ENCODE data around the gene TIMM10B. TPM values are rescaled to one million over a fixed set of nuclear protein-coding genes. Genes with fewer than 3 reads are reported as not detected.
A peak's percentile ranks its signal among the peaks of the same experiment; 100 is the strongest.

TIMM10B gene
- total and polyA plus RNA-seq, 9 of the 15 experiments (the other 6 are each of a cell fraction or from before 2014, with no cell fraction given) = 43.2 to 163 (median 57.0) TPM

GRCh38 chr11:6453152-6453551 lies 28.1 kb upstream of the TIMM10B start:
- Histone ChIP-seq H3K9me1 (ENCODE audit: control insufficient read depth, insufficient read depth, low read length) (no peaks in the 10 kb centered on the region), H3K4me3 (no peak overlapping the region), H3K27ac (ENCODE audit: extremely low read depth, low read depth, low read length) (no peak overlapping the region), H2AFZ (ENCODE audit: low read depth, low read length) (no peak overlapping the region), H3K9me3 (replicated peaks; ENCODE audit: control insufficient read depth, insufficient read depth, low read depth, low read length) (no peaks in the 10 kb centered on the region), H3K36me3 (ENCODE audit: control insufficient read depth, insufficient read depth, low read length) (no peaks in the 10 kb centered on the region; the same call in 2 of the 3 replicates), H3K9ac (ENCODE audit: insufficient read depth in 1 of 2, low read depth in 2 of 2, low read length in 2 of 2) (no peak overlapping the region), H3K79me2 (ENCODE audit: control insufficient read depth, insufficient read depth, low read length) (no peaks in the 10 kb centered on the region), H3K4me2 (ENCODE audit: insufficient read depth, low read length) (no peak overlapping the region), H3K4me1 (replicated peaks in 1 of 2; ENCODE audit: control insufficient read depth in 2 of 2, insufficient read depth in 2 of 2, low read length in 2 of 2) (no peaks in the 10 kb centered on the region), H3K27me3 (ENCODE audit: control insufficient read depth in 2 of 2, insufficient read depth in 2 of 2, low read length in 2 of 2) (no peaks in the 10 kb centered on the region), H4K20me1 (replicated peaks; ENCODE audit: control insufficient read depth, insufficient read depth, low read length) (no peaks in the 10 kb centered on the region; the same call in 1 of the 2 replicates)
- POLR2A ChIA-PET = interaction anchor here (0.8 to 1.6 kb wide), 3 partner anchors 16 to 45 kb away, joined by 3 read pairs; partner anchors contain the start of gene TRIM3
- BruUV-seq (replicated peaks) = no TSS peak
- TF ChIP-seq ZNF140 (CRISPR knock-in tag; IDR thresholded peaks at IDR 0.05) (no peak), C11orf30 (IDR thresholded peaks at IDR 0.05; ENCODE audit: low read depth) (0 out of 2 replicates have a peak, but pooled peaks have one; percentile 7), ZNF316 (IDR thresholded peaks at IDR 0.05) (0 out of 2 replicates have a peak, but pooled peaks have one; percentile 16)
- in situ Hi-C loops (cut with MboI) (no loop called here), intact Hi-C loops (cut with micrococcal nuclease) (no loop called here)
- CTCF ChIA-PET (ENCODE audit: low intra/inter-chr PET ratio) = interaction anchor here (0.7 kb wide), 1 partner anchor 87 kb away, joined by 3 read pairs; no protein-coding TSS in a partner anchor
- WGBS (ENCODE audit: insufficient coverage, low coverage, missing lambda C conversion rate) = 27% methylated on average over 2 of the region's 2 CpGs
- DNase-seq (ENCODE audit: extremely low read depth in 1 of 4, low spot score in 3 of 4) (no peak), FAIRE-seq (no peak), ATAC-seq (no peak)

GRCh38 chr11:6455070-6455469 lies 26.2 kb upstream of the TIMM10B start:
- Histone ChIP-seq H3K27me3 (ENCODE audit: control insufficient read depth in 2 of 2, insufficient read depth in 2 of 2, low read length in 2 of 2) (no peaks in the 10 kb centered on the region), H3K36me3 (ENCODE audit: control insufficient read depth, insufficient read depth, low read length) (no peaks in the 10 kb centered on the region; the same call in 2 of the 3 replicates), H3K9me1 (ENCODE audit: control insufficient read depth, insufficient read depth, low read length) (no peaks in the 10 kb centered on the region), H2AFZ (ENCODE audit: low read depth, low read length) (no peak overlapping the region), H4K20me1 (replicated peaks; ENCODE audit: control insufficient read depth, insufficient read depth, low read length) (no peaks in the 10 kb centered on the region; the same call in 1 of the 2 replicates), H3K9me3 (replicated peaks; ENCODE audit: control insufficient read depth, insufficient read depth, low read depth, low read length) (no peaks in the 10 kb centered on the region), H3K9ac (ENCODE audit: insufficient read depth in 1 of 2, low read depth in 2 of 2, low read length in 2 of 2) (no peak overlapping the region), H3K4me1 (replicated peaks in 1 of 2; ENCODE audit: control insufficient read depth in 2 of 2, insufficient read depth in 2 of 2, low read length in 2 of 2) (no peaks in the 10 kb centered on the region), H3K27ac (ENCODE audit: extremely low read depth, low read depth, low read length) (no peak overlapping the region), H3K4me3 (no peak overlapping the region), H3K4me2 (ENCODE audit: insufficient read depth, low read length) (no peak overlapping the region), H3K79me2 (ENCODE audit: control insufficient read depth, insufficient read depth, low read length) (no peaks in the 10 kb centered on the region)
- CTCF ChIA-PET (ENCODE audit: low intra/inter-chr PET ratio) = no interaction called here
- DNase-seq (ENCODE audit: extremely low read depth in 1 of 4, low spot score in 3 of 4) (no peak), FAIRE-seq (no peak), ATAC-seq (no peak)
- POLR2A ChIA-PET = interaction anchor here (0.6 to 1.3 kb wide), 3 partner anchors 12 to 53 kb away, joined by 3 to 11 read pairs (median 4); no protein-coding TSS in a partner anchor
- in situ Hi-C loops (cut with MboI) = no loop called here
- intact Hi-C loops (cut with micrococcal nuclease) = no loop called here
- WGBS (ENCODE audit: insufficient coverage, low coverage, missing lambda C conversion rate) = 57% methylated on average over 2 of the region's 2 CpGs
- no TSS peak for BruUV-seq (replicated peaks)
- peak; percentile 57 for TF ChIP-seq RAD51 (IDR thresholded peaks at IDR 0.05; ENCODE audit: borderline replicate concordance, low read depth)
- no peak for TF ChIP-seq DNMT1 (IDR thresholded peaks at IDR 0.05)
- TF ChIP-seq TFE3 (CRISPR knock-in tag; IDR thresholded peaks at IDR 0.05) = peak; percentile 92
- peak; percentile 42; the same call in 1 of the 2 replicates for TF ChIP-seq TOE1 (IDR thresholded peaks at IDR 0.05; ENCODE audit: borderline replicate concordance)
- TF ChIP-seq TOE1 (CRISPR knock-in tag; IDR thresholded peaks at IDR 0.05; ENCODE audit: borderline replicate concordance, low read depth) = no peak
- TF ChIP-seq MCM7 (IDR thresholded peaks at IDR 0.05) = no peak
